Ishikawa (cell line): Measurements from ENCODE around the gene RAP1GAP.

ENCODE experiments used
- CEBPB ChIP-seq: IDR thresholded peaks from 2 replicates; pipeline ENCODE4 v1.6.1; 2012
- CREB1 ChIP-seq: IDR thresholded peaks from 2 replicates; pipeline ENCODE4 v1.6.1; 2012; ENCODE audit warnings: low read depth
- EGR1 ChIP-seq: IDR thresholded peaks from 2 replicates; pipeline ENCODE4 v1.6.1; 2012
- EP300 ChIP-seq: IDR thresholded peaks from 2 replicates; pipeline ENCODE4 v1.6.1; 2012; ENCODE audit warnings: borderline replicate concordance
- FOXM1 ChIP-seq: IDR thresholded peaks from 2 replicates; pipeline ENCODE4 v1.6.1; 2012; ENCODE audit warnings: low read depth, borderline replicate concordance
- NFIC ChIP-seq: IDR thresholded peaks from 2 replicates; pipeline ENCODE4 v1.6.1; 2012
- RAD21 ChIP-seq: IDR thresholded peaks from 2 replicates; pipeline ENCODE4 v1.6.1; 2012; ENCODE audit warnings: low read depth
- TAF1 ChIP-seq: IDR thresholded peaks from 2 replicates; pipeline ENCODE4 v1.6.1; 2012; ENCODE audit warnings: low read depth, mild to moderate bottlenecking
- TCF12 ChIP-seq: IDR thresholded peaks from 2 replicates; pipeline ENCODE4 v1.6.1; 2012; ENCODE audit warnings: low read depth
- TEAD4 ChIP-seq: IDR thresholded peaks from 2 replicates; pipeline ENCODE4 v1.6.1; 2012
- YY1 ChIP-seq: IDR thresholded peaks from 2 replicates; pipeline ENCODE4 v1.6.1; 2012; ENCODE audit warnings: low read depth
- ZBTB7A ChIP-seq: IDR thresholded peaks from 2 replicates; pipeline ENCODE4 v1.6.1; 2012; ENCODE audit warnings: low read depth
- TF ChIP-seq, protein P1 (sequence below): IDR thresholded peaks from 2 replicates; pipeline ENCODE4 v1.6.1; 2012; ENCODE audit warnings: low read depth, mild to moderate bottlenecking
- TF ChIP-seq, protein P2 (sequence below): IDR thresholded peaks from 2 replicates; pipeline ENCODE4 v1.6.1; 2012
- TF ChIP-seq, protein P3 (sequence below): IDR thresholded peaks from 2 replicates; pipeline ENCODE4 v1.6.1; 2012

The RAP1GAP gene

DNA sequence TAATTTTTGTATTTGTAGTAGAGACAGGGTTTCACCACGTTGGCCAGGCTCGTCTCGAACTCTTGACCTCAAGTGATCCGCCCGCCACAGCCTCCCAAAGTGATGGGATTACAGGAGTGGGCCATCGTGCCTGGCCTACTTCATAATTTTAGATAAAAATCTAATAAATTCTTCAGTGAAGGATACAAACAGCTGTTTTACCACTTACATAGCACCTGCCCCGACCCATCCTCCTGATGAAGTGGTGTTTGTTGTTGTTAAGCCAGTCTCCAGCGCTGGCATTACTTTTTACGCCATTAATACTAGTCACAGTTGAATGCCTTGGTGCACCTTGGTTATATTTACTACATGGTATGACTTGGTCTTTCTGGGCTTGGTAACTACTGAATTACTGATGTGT lies 12.3 kb upstream of the RAP1GAP start:
- TF ChIP-seq TCF12 (no peak), CREB1 (no peak), TAF1 (no peak), YY1 (no peak), ZBTB7A (no peak), EP300 (no peak), CEBPB (no peak), NFIC (no peak), TEAD4 (no peak), RAD21 (no peak), EGR1 (no peak), FOXM1 (no peak)
- TF ChIP-seq, protein P1, sequence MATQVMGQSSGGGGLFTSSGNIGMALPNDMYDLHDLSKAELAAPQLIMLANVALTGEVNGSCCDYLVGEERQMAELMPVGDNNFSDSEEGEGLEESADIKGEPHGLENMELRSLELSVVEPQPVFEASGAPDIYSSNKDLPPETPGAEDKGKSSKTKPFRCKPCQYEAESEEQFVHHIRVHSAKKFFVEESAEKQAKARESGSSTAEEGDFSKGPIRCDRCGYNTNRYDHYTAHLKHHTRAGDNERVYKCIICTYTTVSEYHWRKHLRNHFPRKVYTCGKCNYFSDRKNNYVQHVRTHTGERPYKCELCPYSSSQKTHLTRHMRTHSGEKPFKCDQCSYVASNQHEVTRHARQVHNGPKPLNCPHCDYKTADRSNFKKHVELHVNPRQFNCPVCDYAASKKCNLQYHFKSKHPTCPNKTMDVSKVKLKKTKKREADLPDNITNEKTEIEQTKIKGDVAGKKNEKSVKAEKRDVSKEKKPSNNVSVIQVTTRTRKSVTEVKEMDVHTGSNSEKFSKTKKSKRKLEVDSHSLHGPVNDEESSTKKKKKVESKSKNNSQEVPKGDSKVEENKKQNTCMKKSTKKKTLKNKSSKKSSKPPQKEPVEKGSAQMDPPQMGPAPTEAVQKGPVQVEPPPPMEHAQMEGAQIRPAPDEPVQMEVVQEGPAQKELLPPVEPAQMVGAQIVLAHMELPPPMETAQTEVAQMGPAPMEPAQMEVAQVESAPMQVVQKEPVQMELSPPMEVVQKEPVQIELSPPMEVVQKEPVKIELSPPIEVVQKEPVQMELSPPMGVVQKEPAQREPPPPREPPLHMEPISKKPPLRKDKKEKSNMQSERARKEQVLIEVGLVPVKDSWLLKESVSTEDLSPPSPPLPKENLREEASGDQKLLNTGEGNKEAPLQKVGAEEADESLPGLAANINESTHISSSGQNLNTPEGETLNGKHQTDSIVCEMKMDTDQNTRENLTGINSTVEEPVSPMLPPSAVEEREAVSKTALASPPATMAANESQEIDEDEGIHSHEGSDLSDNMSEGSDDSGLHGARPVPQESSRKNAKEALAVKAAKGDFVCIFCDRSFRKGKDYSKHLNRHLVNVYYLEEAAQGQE: no peak
- TF ChIP-seq, protein P2, sequence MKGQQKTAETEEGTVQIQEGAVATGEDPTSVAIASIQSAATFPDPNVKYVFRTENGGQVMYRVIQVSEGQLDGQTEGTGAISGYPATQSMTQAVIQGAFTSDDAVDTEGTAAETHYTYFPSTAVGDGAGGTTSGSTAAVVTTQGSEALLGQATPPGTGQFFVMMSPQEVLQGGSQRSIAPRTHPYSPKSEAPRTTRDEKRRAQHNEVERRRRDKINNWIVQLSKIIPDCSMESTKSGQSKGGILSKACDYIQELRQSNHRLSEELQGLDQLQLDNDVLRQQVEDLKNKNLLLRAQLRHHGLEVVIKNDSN: no peak
- TF ChIP-seq, protein P3, sequence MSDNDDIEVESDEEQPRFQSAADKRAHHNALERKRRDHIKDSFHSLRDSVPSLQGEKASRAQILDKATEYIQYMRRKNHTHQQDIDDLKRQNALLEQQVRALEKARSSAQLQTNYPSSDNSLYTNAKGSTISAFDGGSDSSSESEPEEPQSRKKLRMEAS: no peak

DNA sequence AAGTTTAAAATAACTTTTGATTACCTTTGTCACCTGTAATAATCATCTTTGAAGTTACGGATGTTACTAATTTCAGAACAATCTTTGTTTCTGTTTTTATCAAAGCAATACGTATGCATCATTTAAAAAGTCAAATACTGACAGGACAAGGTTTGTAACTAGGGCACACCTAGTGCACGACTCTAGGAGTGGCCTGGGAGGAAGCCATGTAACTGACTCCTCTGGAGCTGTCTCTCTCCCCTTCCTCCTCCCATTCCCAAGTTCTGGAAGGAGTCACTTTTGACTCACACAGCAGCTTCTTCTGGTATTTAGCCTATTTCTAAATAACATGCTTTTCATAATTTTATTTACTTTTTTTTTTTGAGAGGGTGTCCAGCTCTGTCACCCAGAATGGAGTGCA lies 11.8 kb upstream of the RAP1GAP start:
- TF ChIP-seq YY1: no peak
- TF ChIP-seq CREB1: no peak
- TF ChIP-seq TAF1: no peak
- TF ChIP-seq TEAD4: no peak
- no peak for TF ChIP-seq RAD21
- no peak for TF ChIP-seq FOXM1
- TF ChIP-seq, protein P2: no peak
- TF ChIP-seq, protein P3: no peak
- no peak for TF ChIP-seq EP300
- TF ChIP-seq, protein P1: no peak
- no peak for TF ChIP-seq CEBPB
- no peak for TF ChIP-seq TCF12
- no peak for TF ChIP-seq NFIC
- no peak for TF ChIP-seq ZBTB7A
- no peak for TF ChIP-seq EGR1

DNA sequence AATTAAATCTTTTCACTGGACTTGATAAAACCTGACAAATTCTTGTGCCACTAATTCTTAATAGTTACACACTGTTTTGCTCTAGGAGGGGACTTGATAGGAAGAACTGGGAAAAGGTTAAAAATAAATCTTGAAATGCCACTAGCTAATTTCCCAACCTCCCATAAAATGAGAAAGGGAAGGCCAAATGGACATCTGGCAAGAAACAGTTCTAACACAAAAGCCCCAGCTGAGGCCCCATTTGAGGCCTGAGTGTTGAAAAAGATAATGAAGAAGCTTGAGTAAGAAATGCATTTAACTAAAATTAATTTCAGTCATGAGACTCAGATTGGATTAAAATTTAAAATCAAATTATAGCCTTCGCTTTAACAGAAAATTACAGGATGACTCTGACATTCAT lies 11.2 kb upstream of the RAP1GAP start:
- no peak for TF ChIP-seq CEBPB

DNA sequence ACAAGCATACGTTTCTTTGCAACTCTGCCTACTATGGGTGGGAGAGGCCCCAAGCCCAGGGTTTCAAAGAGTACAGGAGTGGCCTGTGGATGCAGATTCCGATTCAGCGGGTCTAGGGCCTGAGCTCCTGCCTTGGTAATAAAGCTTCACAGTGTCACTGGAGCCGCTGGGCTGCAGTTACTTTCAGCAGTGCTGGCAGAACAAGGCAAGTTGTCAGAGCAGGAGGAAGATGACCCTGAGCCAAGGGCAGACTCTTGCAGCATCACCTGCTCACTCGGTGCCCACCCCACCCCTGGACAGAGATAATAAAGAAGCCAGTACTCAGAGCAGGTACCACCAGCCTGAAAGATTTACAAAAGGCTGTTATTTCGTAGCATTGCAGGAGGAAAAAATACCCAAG lies 8.0 kb upstream of the RAP1GAP start:
- TF ChIP-seq EGR1: no peak
- TF ChIP-seq TEAD4: no peak
- TF ChIP-seq RAD21: no peak
- TF ChIP-seq CREB1: no peak
- no peak for TF ChIP-seq CEBPB
- TF ChIP-seq FOXM1: no peak
- no peak for TF ChIP-seq YY1

DNA sequence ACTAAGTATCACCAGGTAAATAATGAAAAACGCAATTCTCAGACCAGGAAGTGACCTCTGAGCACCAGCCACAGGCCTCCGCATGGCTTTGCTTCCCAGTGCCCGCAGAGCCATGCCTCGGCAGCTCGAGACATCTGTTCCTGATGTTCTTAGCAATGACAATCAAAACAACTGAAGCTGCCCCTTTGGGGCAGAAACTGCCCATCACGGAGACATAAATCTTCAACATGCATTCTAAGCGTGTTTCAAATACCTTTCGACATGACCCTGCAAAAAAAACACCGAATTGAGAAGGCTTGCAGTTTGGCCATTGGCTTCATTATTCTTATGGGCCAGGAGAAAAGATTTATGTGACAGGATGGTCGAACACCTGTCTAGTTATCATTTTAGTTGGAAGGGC lies 5.8 kb upstream of the RAP1GAP start:
- TF ChIP-seq, protein P3: no peak
- TF ChIP-seq, protein P2: no peak
- no peak for TF ChIP-seq RAD21

DNA sequence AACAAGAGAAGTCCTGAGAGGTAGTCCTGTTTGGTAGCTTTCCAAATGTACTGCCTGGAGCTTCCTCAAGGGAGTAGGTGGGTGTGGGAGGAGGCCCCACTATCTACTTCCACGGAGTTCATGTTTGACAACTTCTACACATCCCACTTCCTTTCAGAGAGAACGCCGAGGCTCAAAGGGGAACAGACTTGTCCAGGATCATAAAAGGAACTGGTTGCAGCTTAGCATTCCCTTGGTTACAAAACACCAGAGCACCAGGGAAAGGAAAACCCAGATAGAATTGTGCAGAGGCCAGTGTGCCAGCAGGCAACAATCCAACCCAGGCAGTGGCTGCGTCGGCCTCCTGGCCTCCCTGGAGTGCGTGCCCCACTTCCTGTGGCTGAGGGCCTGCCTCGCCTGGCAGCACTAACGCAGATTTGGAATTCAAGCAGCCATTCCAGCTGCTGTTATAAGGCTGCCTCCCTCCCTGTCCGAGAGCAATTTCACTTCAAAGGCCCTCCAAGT lies 4.2 kb upstream of the RAP1GAP start:
- TF ChIP-seq TEAD4 (peak; percentile 23; the same call in 1 of the 2 replicates), TCF12 (no peak), NFIC (peak; percentile 82)
- TF ChIP-seq, protein P3: peak; percentile 27; the same call in 1 of the 2 replicates
